ENCODE measurements around the gene SASS6.
"Not testable (repeated sequence)": the region's sequence is repeated elsewhere in the genome, so short reads cannot be mapped to it uniquely, and the experiment has no call there.

SASS6 gene

GRCh38 chr1:100101564-100101963 lies 31.2 kb downstream of the SASS6 start:
- DNase-seq = no peak

GRCh38 chr1:100100202-100100601 lies 32.5 kb downstream of the SASS6 start:
- no peak for DNase-seq

GRCh38 chr1:100090471-100090870 lies 42.3 kb downstream of the SASS6 start:
- DNase-seq = no peak

GRCh38 chr1:100089082-100089481 lies 43.6 kb downstream of the SASS6 start:
- no peak for DNase-seq

- no peak for DNase-seq
Observed at GRCh38 chr1:100087396-100087795, 45.3 kb downstream of the SASS6 start.

- DNase-seq = no peak
Observed at GRCh38 chr1:100080331-100080730, 52.4 kb downstream of the SASS6 start.

- DNase-seq = no peak
Observed at GRCh38 chr1:100077531-100077930, 55.2 kb downstream of the SASS6 start.

- no peak for DNase-seq
Observed at GRCh38 chr1:100076744-100077143, 56.0 kb downstream of the SASS6 start.

- no peak for DNase-seq
Observed at GRCh38 chr1:100076319-100076718, 56.4 kb downstream of the SASS6 start.

GRCh38 chr1:100075773-100076172 lies 57.0 kb downstream of the SASS6 start:
- DNase-seq = no peak

- DNase-seq = no peak
Observed at GRCh38 chr1:100074604-100075395, 57.9 kb downstream of the SASS6 start.

GRCh38 chr1:100073531-100073930 lies 59.2 kb downstream of the SASS6 start:
- DNase-seq = no peak

GRCh38 chr1:100070201-100070939 lies 62.4 kb downstream of the SASS6 start:
- no peak for DNase-seq

- no peak for DNase-seq
Observed at GRCh38 chr1:100065969-100066227, 66.8 kb downstream of the SASS6 start.

- DNase-seq = no peak
Observed at GRCh38 chr1:100065183-100065968, 67.4 kb downstream of the SASS6 start.

- DNase-seq = no peak
Observed at GRCh38 chr1:100061681-100062080, 71.0 kb downstream of the SASS6 start.

GRCh38 chr1:100053727-100054126 lies 79.0 kb downstream of the SASS6 start:
- no peak for DNase-seq

GRCh38 chr1:100053119-100053518 lies 79.6 kb downstream of the SASS6 start:
- no peak for DNase-seq

- no peak for DNase-seq
Observed at GRCh38 chr1:100051893-100052292, 80.8 kb downstream of the SASS6 start.

GRCh38 chr1:100051401-100051800 lies 81.3 kb downstream of the SASS6 start:
- no peak for DNase-seq

GRCh38 chr1:100050139-100050538 lies 82.6 kb downstream of the SASS6 start:
- DNase-seq = no peak

- not testable (repeated sequence) for DNase-seq
Observed at GRCh38 chr1:100047235-100047708, 85.5 kb downstream of the SASS6 start.

GRCh38 chr1:100045206-100045605 lies 87.5 kb downstream of the SASS6 start:
- no peak for DNase-seq

GRCh38 chr1:100039591-100039990 lies 93.1 kb downstream of the SASS6 start:
- no peak for DNase-seq
